ENCODE data around the gene PPP2R5E.

The PPP2R5E gene

GRCh38 chr14:63401646-63402045, 141.5 kb downstream of the PPP2R5E start:
- H3K27me3 ChIP-seq (replicated peaks; ENCODE audit: control insufficient read depth, insufficient read depth, low read length): no peaks in the 10 kb centered on the region
- H3K36me3 ChIP-seq (ENCODE audit: control insufficient read depth, insufficient read depth, low read length): no peaks in the 10 kb centered on the region
- TF ChIP-seq, protein P1, sequence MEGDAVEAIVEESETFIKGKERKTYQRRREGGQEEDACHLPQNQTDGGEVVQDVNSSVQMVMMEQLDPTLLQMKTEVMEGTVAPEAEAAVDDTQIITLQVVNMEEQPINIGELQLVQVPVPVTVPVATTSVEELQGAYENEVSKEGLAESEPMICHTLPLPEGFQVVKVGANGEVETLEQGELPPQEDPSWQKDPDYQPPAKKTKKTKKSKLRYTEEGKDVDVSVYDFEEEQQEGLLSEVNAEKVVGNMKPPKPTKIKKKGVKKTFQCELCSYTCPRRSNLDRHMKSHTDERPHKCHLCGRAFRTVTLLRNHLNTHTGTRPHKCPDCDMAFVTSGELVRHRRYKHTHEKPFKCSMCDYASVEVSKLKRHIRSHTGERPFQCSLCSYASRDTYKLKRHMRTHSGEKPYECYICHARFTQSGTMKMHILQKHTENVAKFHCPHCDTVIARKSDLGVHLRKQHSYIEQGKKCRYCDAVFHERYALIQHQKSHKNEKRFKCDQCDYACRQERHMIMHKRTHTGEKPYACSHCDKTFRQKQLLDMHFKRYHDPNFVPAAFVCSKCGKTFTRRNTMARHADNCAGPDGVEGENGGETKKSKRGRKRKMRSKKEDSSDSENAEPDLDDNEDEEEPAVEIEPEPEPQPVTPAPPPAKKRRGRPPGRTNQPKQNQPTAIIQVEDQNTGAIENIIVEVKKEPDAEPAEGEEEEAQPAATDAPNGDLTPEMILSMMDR (IDR thresholded peaks at IDR 0.05; ENCODE audit: insufficient read depth, low read length, poor library complexity, severe bottlenecking): no peak
- H3K4me3 ChIP-seq (replicated peaks; ENCODE audit: low read depth, low read length): no peak overlapping the region
- DNase-seq (ENCODE audit: extremely low read depth, insufficient read length): no peak

GRCh38 chr14:63398952-63399351, 144.2 kb downstream of the PPP2R5E start:
- TF ChIP-seq, protein P1 (IDR thresholded peaks at IDR 0.05; ENCODE audit: insufficient read depth, low read length, poor library complexity, severe bottlenecking): no peak

DNA sequence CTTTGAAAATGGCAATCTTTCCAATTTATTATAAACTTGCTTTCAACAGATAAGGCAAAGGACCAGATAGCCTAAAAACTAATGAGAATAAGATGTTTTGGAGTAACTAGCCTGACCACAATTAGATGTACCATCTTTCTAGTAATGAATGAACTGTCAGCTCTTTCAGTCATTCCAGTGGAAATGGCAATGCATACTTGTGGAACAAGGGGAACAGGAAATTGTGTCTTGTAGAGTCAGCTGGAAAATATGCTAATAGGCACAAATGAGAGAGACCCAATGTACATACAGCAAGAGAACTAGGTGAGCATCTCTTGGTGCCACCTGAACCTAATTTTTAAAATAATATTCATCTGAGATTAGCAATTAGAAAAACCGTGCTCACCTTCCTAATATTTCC, 148.3 kb downstream of the PPP2R5E start:
- Histone ChIP-seq H3K27me3 (replicated peaks; ENCODE audit: control insufficient read depth, insufficient read depth, low read length) (no peaks in the 10 kb centered on the region), H3K36me3 (ENCODE audit: control insufficient read depth, insufficient read depth, low read length) (peaks cover 1% of the 10 kb centered on the region), H3K4me3 (replicated peaks; ENCODE audit: low read depth, low read length) (no peak overlapping the region)
- TF ChIP-seq, protein P1 (IDR thresholded peaks at IDR 0.05; ENCODE audit: insufficient read depth, low read length, poor library complexity, severe bottlenecking): no peak
- no peak for DNase-seq (ENCODE audit: extremely low read depth, insufficient read length)

More at GRCh38 chr14:63398952-63399351, 144.2 kb downstream of the PPP2R5E start:
- Histone ChIP-seq H3K4me3 (replicated peaks; ENCODE audit: low read depth, low read length) (no peak overlapping the region), H3K36me3 (ENCODE audit: control insufficient read depth, insufficient read depth, low read length) (no peaks in the 10 kb centered on the region), H3K27me3 (replicated peaks; ENCODE audit: control insufficient read depth, insufficient read depth, low read length) (no peaks in the 10 kb centered on the region)
- no peak for DNase-seq (ENCODE audit: extremely low read depth, insufficient read length)

- Histone ChIP-seq H3K36me3 (ENCODE audit: control insufficient read depth, insufficient read depth, low read length) (peaks cover 1% of the 10 kb centered on the region), H3K27me3 (replicated peaks; ENCODE audit: control insufficient read depth, insufficient read depth, low read length) (no peaks in the 10 kb centered on the region), H3K4me3 (replicated peaks; ENCODE audit: low read depth, low read length) (no peak overlapping the region)
- TF ChIP-seq, protein P1 (IDR thresholded peaks at IDR 0.05; ENCODE audit: insufficient read depth, low read length, poor library complexity, severe bottlenecking): no peak
- DNase-seq (ENCODE audit: extremely low read depth, insufficient read length): no peak
These were observed 148.7 kb downstream of the PPP2R5E start for GRCh38 chr14:63394432-63394831.

GRCh38 chr14:63393012-63393411, 150.2 kb downstream of the PPP2R5E start:
- Histone ChIP-seq H3K27me3 (replicated peaks; ENCODE audit: control insufficient read depth, insufficient read depth, low read length) (no peaks in the 10 kb centered on the region), H3K4me3 (replicated peaks; ENCODE audit: low read depth, low read length) (no peak overlapping the region), H3K36me3 (ENCODE audit: control insufficient read depth, insufficient read depth, low read length) (peaks cover 1% of the 10 kb centered on the region)
- DNase-seq (ENCODE audit: extremely low read depth, insufficient read length): no peak
- TF ChIP-seq, protein P1 (IDR thresholded peaks at IDR 0.05; ENCODE audit: insufficient read depth, low read length, poor library complexity, severe bottlenecking): no peak

DNA sequence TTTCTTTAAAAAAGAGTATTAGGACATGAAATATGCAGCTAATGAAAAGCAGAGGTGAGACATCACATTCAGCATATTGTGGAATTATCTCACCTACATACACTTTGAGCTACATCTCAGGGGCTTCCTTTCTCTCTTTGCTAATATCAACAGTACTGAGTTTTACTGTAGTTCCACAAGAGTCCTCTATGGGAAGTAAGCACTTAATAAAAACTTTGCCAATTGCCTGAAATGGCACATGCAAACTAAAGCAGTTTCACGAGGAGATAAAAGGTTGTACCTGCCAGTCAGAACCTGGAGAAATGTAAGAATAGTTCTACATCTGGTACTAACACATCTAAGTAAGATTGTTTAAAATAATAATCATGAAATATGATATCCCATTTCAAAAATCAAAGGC, 150.9 kb downstream of the PPP2R5E start:
- no peak for DNase-seq (ENCODE audit: extremely low read depth, insufficient read length)
- Histone ChIP-seq H3K36me3 (ENCODE audit: control insufficient read depth, insufficient read depth, low read length) (peaks cover 5% of the 10 kb centered on the region), H3K4me3 (replicated peaks; ENCODE audit: low read depth, low read length) (no peak overlapping the region), H3K27me3 (replicated peaks; ENCODE audit: control insufficient read depth, insufficient read depth, low read length) (no peaks in the 10 kb centered on the region)
- TF ChIP-seq, protein P1 (IDR thresholded peaks at IDR 0.05; ENCODE audit: insufficient read depth, low read length, poor library complexity, severe bottlenecking): no peak
